Astrocyte (in vitro differentiated cells and primary cell): Measurements from ENCODE around the gene ATP4B.

Experiments
- CTCF ChIP-seq: IDR thresholded peaks from 2 replicates; pipeline ENCODE4 v1.5.1; 2011; ENCODE audit warnings: low read depth, mild to moderate bottlenecking, inconsistent platforms, low read length, moderate library complexity; ENCODE audit not compliant: insufficient read depth
- EZH2 ChIP-seq: IDR thresholded peaks from 2 replicates; pipeline ENCODE4 v1.6.1; 2012; ENCODE audit warnings: mild to moderate bottlenecking, low read length, inconsistent platforms; ENCODE audit not compliant: insufficient read depth

GRCh38 chr13:113648216-113648610 is 9.8 kb downstream of the ATP4B start:
- TF ChIP-seq CTCF = no peak
- no peak for TF ChIP-seq EZH2
